ENCODE results near the gene ITSN2. TPM values are rescaled to one million over a fixed set of nuclear protein-coding genes. Genes with fewer than 3 reads are reported as not detected.

Gene ITSN2
- total RNA-seq, 1 donor from 2014 or later = 25.3 TPM

DNA sequence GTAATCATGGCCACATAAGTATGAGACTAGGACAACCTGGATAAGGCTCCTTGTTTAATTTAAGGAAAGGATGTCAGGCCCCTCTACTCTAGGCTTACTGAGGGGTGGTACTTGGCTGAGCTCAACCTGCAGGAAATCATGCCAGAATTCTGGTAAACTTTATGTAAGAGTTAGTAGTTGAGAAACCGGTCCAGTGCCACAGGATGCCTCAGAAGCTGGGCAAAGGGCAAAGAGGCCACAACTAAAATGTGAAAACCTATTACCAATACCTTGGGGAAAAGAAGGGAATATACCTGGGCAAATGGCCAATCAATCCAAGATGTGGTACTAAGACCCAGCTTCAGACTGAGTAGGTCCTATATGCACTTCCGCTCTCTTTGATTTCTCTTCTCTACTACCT, 86.7 kb downstream of the ITSN2 start:
- no peak for DNase-seq (ENCODE audit: low spot score in 2 of 2)
- FAIRE-seq = no peak

DNA sequence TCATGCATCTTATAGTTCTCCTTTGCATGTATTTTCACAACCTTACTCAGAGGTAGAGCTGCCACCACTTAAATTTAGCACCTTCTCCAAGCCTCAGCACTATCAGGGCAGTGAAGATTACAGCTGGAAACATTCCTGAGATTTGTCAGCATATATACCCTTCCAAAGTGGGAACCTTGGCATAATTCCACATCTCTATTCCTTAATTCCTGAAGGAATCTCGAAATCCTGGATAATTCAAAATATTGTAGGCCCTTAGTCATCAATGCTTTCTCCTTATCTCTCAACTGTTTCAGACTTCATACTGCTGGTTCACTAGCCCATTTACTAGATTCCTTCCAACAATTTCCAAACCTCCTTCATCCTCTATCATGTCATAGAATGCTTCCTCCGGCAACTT, 87.4 kb downstream of the ITSN2 start:
- no peak for FAIRE-seq
- DNase-seq (ENCODE audit: low spot score in 2 of 2) = no peak

DNA sequence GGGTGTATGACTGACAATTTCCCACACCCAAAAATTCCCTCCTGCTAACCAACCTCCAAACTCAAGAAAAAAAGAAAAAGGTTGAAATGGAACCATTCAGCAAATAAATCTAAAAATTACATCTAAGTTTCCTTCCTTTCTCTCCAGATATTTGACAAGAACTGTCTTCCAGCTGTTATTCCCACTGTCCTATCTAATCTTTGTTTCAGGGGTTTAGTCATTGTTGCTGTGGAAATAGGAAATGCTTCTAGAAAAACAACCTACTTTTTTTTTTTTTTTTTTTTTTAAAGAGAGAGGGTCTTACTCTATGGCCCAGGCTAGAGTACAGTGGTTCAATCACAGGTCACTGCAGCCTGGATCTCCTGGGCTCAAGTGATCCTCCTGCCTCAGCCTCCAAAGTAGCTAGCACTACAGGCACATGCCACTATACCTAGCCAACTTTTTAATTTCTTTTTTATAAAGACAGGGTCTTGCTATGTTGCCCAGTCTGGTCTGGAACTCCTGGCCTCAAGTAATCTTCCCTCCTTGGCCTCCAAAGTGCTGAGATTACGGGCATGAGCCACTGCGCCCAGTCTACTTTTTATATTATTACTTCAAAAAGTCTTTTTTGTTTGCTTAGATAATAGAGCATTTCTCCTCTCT, 88.1 kb downstream of the ITSN2 start:
- FAIRE-seq = no peak

DNA sequence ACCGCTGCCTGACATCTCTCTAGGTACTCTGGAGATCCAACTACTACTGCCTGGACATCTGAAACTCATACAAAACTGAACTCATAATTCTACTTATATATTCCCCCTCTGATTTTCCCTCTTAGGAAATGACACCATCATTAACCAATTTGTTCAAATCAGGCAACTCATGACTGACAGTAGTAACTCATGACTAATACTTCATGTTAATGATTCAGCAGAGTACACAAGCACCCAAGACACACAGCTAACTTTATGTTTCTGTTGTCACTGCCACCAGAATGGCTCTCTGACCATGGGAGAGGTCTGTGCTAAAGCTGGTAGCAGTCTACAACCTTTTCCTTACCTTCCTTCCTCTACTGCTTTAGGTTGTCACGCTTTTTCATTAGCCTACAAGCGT, 91.1 kb downstream of the ITSN2 start:
- FAIRE-seq (no peak), DNase-seq (ENCODE audit: low spot score in 2 of 2) (no peak)

More for the DNA sequence above, 88.1 kb downstream of the ITSN2 start:
- no peak for DNase-seq (ENCODE audit: low spot score in 2 of 2)

DNA sequence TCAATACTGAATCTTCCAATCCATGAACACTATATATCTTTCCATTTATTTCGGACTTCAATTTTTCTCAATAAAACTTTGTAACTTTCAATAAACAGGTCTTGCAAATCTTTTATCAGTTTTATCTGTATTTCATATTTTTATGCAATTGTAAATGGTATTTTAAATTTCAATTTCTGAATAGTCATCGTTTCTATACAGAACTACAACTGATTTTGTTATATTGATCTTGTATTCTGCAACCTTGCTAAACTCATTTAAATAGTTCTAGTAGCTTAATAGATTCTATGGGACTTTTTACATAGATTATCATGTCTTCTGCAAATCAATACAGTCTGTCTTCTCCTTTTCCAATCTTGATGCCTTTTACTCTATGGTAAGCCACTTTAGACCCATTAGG, 95.1 kb downstream of the ITSN2 start:
- DNase-seq (ENCODE audit: low spot score in 2 of 2) (no peak), FAIRE-seq (peak; percentile 40)

DNA sequence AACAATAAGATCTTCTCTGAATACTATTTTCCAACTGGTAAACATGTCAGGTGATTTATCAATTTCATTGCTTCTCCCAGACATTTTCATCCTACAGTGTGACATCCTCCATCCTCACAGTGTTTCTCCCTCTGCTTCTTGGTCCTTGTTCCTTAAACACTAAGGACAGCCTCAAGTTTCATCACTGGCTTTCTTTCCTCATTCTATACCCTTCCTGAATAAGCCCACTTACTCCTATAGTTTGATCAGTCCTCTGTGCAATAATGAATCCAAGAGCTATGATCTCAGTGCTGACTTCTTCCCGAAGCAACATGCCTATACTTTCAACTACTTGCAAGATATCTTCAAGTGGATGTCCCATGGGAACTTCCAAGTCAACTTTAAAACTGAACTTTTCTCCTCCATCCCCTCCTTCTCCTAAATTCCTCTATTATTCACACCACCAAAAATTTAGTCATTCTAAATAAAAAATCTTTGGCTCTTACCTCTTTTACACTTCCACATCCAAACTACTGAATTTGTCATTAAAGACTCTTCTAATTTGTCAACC, 97.8 kb downstream of the ITSN2 start:
- DNase-seq (ENCODE audit: low spot score in 2 of 2) (no peak), FAIRE-seq (no peak)

DNA sequence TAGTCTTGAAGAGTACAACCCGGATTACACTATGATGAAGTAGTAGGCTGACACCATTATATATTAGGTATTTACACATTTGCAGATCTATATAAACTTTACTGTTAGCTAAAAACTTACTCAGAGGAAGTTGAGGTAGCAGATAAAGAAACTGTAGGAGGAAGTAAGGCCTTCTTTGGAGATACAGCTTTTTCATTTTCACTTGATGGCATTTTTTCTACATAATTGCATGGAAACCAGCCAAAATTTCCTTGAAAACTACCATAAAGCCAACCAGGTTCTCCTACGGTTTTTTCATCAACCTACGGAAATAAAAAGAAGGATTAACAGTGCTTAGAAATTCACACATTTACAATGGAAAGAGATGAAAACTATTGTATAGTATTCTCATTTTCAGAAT, 98.9 kb downstream of the ITSN2 start:
- DNase-seq (ENCODE audit: low spot score in 2 of 2) (no peak), FAIRE-seq (no peak)

DNA sequence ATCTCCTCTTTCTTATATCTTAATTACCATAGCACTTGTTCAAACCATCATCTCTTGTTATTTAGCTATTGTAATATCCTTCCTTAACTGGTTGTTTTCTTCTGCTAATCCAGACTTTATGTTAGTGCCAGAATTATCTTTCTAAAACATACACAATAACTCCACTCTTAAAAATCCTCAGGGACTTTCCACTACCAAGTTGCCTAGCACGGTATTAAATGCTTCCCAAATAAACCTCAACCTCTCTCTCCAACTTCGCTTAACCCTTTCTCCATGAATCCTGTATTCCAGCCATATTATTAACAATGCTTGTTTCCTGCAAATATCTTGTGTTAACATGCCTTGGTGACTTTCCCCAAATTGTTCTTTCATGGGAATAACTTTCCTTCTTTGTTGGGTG, 101.0 kb downstream of the ITSN2 start:
- no peak for FAIRE-seq
- no peak for DNase-seq (ENCODE audit: low spot score in 2 of 2)

DNA sequence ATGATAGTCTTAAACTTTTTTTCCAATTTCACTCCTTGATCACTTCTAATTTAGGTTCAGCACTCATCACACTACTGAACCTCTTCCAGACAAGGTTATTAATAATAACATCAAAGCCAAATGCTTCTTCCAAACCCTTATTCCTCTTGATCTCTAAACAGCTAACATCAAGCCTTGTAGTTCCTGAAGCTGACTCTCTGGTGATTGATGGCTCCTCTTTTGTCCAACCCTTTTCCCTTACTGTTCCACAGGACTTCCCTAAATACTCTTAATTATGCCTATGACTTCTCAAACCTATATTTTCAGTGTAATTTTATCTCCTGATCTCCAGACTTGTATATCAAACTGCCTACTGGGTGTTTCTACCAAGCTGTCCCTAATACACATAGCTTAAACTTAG, 101.6 kb downstream of the ITSN2 start:
- DNase-seq (ENCODE audit: low spot score in 2 of 2) (no peak), FAIRE-seq (no peak)

DNA sequence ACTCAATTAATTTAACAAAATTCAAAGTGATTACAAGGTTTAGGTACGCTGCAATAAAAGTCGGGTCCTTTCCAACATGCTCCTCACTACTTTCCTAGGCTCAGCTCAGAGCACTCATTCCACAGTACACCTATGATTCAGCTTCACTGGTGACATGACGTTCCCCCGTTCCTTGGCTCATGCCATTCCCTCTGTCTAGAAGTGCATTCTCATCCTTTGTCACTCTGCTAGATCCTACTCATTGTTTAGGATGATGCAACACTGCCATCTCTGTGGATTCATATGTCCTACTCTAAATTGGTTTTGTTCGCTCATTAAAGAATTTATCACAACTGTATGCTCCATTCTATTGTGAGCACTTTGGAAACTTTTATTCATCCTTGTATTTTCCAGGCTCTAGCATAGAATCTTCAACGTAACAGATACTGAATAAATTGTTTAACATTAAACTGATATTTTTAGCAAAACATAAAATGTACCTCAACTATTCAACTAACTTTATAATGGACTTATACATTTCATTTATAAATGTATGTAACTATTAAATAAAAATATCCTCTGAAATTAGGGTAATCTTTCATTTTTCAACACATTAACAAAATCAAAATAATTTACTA, 106.9 kb downstream of the ITSN2 start:
- peak; percentile 80 for FAIRE-seq
- peak in 1 of 2 donors; percentile 13 for DNase-seq (ENCODE audit: low spot score in 2 of 2)

DNA sequence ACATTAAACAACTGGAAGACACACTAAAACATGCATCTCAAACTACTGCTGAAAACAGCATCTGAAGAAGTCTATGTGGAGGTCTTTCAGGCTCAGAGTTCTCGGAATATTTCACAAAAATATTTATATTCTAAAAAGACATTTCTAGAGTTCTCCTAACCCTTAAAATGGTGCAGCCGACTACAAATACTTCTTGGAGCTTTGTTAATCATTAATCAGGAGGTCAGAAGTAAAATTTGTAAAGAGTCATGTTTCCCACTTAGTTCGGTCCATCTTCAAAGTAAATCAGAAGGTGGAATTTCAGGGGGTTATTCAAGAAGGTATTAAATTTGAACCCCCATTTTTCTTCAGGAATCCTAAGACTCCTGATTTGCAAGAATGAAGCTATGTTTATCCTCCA, 112.7 kb downstream of the ITSN2 start:
- no peak for FAIRE-seq

DNA sequence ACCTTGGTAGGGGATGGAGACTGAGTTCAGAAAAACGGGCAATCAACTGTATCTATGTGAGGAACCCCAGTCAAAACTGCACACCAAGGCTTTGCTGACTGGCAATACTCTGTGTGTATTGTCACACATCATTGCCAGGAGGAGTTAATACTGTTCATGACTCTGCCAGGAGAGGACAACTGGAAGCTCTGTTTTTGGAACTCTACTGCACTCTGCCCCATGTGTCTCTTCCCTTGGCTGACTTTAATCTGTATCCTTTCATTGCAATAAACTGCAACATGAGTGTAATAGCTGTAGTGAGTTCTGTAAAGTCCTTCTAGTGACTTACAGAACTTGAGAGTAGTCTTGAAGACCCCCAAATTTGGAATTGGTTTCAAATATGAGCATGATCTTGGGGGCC, 113.2 kb downstream of the ITSN2 start:
- FAIRE-seq = no peak
- no peak for DNase-seq (ENCODE audit: low spot score in 2 of 2)

More for the DNA sequence above, 112.7 kb downstream of the ITSN2 start:
- DNase-seq (ENCODE audit: low spot score in 2 of 2) = no peak

DNA sequence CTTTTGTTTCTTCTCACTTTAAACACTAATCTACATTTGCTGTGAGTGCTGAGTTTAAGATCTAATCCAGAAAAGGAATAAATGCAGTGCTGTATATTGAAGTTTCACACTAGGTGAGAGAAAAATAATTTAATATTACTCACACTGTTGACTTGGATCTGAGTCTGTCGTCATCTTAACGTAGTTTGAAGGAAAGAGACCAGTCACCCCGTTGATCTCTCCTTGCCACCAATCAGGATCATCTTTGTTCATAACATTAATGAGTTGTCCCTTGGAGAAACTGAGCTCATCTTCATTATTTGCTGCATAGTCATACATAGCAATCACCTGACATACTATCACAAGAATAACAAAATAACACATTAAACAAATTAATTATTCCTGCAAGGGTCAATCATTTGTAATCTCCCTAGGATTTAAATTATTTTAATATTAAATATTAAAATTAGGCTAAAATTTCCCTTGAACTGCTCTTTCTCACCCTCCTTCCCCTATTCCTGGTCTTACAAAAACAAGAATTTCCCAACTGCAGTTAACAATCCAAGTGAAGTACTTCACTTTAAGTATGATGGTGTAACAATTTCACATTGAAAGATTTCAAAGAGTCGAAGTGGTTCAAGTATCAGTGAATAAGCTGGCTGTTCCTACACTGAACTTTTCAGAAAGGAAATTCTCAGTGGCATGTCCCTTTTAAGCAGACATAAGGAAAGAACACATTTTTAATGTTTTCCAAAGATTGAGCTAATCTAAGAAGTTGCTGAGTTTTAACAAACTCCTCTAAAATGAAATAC, 114.2 kb downstream of the ITSN2 start:
- DNase-seq (ENCODE audit: low spot score in 2 of 2) (no peak), FAIRE-seq (no peak)

DNA sequence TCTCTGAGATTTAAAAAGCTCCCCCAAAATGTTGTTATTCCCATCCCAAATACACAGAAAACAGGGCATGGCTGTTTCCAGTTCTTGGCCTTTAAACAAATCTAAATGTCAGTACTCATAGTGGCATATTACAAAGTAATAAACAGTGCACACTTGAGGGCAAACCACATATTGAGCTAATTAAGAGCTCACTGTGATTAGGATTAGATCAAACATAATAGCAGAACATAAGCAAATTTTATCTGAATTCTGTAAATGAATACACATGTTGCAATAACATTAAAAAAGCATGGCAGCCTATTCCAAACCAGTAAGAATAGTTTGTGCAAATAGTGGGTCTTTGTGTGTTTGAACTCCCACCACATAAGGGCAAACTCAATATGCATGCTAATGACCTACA, 118.8 kb downstream of the ITSN2 start:
- FAIRE-seq (no peak), DNase-seq (ENCODE audit: low spot score in 2 of 2) (no peak)

DNA sequence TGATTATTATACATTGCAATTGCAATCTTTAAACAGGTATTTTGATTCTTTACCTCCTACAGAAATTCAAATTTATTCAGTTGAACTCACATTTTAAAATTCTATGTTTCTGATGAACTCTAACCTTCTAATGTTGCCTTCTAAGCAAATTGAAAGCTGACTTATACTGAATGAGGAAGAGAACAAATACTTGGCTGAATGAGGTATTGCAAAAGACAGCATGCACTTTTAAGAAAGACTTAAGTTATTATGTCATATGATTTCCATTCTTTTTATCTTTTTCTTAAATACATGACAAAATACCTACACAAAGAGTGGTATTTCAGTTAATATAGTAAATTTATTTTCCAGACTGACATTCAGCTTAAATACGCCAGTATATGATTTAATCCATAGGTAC, 120.8 kb downstream of the ITSN2 start:
- no peak for DNase-seq (ENCODE audit: low spot score in 2 of 2)
- no peak for FAIRE-seq

DNA sequence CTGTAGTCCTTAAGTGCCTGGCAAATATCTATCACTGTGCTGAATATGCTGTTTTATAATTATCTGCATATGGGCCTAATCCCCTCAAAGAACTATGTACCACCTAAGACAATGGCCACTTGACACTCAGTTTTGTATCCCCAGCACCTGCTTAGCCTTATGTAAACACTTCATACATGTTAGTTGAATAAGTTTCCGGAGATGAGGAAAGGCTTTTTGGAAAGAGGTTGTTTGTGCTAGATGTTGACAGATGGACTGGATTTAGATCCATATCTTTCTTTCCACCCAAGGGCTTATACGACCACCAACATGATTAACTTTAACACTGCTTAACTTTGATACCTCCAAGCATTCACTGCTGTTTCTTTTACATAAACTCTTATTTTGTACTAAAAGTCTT, 122.2 kb downstream of the ITSN2 start:
- FAIRE-seq (no peak), DNase-seq (ENCODE audit: low spot score in 2 of 2) (no peak)

DNA sequence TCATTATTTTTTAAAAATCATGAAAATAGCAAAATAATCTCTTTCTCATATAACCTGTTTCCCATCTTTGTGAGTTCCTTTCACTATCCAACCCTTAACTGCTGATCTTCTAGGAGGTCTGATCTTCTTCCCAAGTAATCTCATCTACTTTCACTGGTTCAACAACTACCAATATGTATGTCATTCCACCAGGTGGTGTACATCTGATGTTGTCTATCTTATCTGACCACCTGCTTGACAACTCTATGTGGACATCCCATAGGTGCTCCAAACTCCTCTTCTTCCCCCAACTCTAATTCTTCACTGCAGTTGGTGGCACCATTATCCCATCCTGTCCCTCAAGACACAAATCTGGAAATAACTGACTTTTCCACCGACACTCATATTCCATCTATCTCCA, 123.0 kb downstream of the ITSN2 start:
- FAIRE-seq (no peak), DNase-seq (ENCODE audit: low spot score in 2 of 2) (no peak)

DNA sequence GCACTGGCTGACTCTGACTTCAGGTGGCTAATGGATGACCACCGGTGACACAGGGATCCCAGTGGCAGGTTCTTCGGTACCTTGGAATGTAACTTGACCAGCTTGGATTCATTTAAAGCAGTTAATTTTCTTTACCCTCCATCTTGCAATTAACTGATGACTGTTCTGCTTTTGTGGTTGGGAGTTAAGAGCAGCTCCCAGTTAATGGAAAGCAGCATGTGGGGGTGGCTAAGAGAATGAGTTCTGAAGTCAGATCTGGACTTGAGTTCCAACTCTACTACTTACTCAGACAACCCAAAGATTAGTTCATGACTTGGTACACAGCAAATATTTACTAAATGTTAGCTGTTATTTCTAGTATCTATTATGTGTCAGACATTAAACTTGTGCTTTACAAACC, 127.0 kb downstream of the ITSN2 start:
- FAIRE-seq (no peak), DNase-seq (ENCODE audit: low spot score in 2 of 2) (no peak)

DNA sequence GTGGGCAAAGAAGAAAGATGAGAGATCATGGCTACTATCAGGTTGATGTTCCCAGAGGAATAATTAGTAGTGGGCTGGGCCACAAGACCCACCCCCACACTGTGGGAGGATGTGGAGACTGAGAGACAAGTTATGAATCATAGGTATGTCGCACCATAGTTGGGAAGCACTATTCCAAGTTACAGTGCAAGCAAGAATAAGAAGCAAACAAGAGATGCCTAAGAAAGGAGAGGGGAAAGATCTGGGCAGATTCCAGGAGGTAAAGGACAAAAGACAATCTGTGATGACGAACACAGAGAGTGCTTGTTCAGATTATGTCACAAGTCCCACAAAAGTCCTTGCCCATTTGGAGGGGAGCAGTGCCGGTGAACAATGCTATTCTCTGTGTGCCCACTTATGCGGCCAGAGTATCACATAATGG, 128.9 kb downstream of the ITSN2 start:
- peak; percentile 75 for FAIRE-seq
- DNase-seq (ENCODE audit: low spot score in 2 of 2) = peak in 1 of 2 donors; percentile 33

DNA sequence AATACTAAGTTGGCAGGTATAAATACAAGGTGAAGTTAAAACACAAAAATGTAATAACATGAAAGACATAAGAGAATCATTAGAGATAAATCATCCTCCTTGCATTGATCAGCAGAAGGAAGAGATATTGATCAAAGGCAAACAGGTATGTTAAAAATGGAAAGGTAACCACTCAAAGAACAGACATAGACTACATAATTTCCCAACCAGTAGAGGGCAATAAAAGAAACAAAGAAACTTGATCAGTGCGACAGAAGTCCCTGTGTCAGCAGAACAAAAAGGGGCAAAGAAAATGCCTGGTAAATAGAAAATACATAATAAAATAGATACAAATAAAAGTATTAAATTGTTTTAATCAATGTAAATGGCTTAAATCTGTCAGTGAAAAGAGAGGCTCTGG, 131.9 kb downstream of the ITSN2 start:
- FAIRE-seq = peak; percentile 96
- no peak for DNase-seq (ENCODE audit: low spot score in 2 of 2)

DNA sequence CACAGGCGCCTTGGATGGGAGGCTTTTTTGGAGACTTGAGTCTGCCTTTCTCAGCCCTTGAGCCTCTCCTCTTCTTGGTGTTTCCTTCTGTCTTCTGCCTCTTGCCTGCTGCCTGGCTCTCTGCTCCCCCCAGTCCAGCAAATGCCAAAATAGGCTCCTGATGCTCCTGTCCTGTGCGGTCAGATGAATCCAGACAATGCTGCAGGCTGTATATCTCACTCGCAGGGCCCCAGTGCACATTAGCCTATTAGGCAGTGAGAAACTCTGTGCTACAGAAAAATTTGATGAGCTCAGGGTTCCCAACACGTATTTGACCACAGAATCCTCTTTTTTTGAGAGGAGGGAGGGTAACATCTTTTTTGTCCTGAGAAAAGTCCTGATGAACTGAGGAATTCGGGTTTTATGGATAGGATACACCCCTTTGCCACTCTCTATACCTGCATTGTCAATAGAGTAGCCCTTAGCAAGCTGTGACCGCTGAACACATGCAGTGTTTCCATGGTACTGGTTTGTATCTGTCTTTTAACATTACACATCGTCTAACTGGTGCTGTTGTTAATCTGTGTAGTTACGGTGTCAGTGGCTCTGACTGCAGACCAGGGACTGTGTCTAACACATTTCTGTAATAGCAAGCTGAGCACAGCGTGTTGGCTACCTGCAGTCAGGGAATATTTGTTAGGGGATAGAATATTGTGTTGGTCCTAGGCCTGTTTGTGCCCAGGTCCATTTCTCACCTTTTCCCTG, 134.7 kb downstream of the ITSN2 start:
- DNase-seq (ENCODE audit: low spot score in 2 of 2) (no peak), FAIRE-seq (no peak)

All from frontal cortex (tissue), 4 donors.